22Rv1 (cell line): Measurements from ENCODE around the gene SCCPDH.

Experiments
- ZFX ChIP-seq: fragments of 450-650 bp; IDR thresholded peaks from 2 replicates; pipeline ENCODE4 v1.6.1; 2017; ENCODE audit warnings: antibody characterized with exemption, borderline replicate concordance
- TF ChIP-seq, protein P1 (sequence below): fragments of 450-650 bp; IDR thresholded peaks from 2 replicates; pipeline ENCODE4 v1.5.1; 2017; ENCODE audit warnings: mild to moderate bottlenecking

DNA sequence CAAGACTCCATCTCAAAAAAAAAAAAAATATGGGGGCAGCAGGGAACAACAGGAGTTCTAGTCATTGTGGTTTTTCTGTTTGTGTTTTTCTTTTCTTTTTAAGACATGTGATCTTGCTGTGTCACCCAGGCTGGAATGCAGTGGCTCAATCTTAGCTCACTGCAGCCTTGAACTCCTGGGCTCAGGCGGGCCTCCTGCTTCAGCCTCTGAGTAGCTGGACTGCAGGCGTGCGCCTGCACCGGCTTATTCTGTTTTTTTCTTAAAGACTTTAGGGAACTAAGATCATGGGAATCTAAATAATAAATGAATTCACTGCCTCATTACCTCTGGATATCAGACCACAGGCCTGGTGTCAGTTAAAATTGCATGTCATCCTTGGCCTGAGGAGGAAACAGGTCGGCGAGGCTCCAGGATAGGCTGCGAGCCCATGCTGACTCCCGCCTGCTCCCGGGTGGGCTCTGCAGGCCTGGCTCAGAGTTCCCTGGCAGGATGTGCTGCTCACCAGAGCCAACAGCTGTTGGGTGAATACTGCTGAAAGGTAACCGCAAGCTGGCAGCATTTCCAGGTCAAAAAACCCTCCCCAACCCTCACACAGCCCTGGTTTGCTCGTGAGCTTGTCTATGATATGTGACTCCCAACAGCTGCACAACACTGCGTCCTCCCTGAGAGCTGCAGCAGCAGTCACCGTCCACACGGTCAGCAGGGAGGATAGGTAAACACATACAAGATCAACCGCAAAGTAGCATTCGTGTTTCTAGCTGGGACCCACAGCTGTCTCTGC, 58.1 kb downstream of the SCCPDH start:
- TF ChIP-seq, protein P1, sequence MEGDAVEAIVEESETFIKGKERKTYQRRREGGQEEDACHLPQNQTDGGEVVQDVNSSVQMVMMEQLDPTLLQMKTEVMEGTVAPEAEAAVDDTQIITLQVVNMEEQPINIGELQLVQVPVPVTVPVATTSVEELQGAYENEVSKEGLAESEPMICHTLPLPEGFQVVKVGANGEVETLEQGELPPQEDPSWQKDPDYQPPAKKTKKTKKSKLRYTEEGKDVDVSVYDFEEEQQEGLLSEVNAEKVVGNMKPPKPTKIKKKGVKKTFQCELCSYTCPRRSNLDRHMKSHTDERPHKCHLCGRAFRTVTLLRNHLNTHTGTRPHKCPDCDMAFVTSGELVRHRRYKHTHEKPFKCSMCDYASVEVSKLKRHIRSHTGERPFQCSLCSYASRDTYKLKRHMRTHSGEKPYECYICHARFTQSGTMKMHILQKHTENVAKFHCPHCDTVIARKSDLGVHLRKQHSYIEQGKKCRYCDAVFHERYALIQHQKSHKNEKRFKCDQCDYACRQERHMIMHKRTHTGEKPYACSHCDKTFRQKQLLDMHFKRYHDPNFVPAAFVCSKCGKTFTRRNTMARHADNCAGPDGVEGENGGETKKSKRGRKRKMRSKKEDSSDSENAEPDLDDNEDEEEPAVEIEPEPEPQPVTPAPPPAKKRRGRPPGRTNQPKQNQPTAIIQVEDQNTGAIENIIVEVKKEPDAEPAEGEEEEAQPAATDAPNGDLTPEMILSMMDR: no peak
- TF ChIP-seq ZFX: no peak
